HepG2 (cell line): Measurements from ENCODE around the gene ZNF644.

ENCODE experiments used
- CTCF ChIP-seq: sonication (generic); formaldehyde crosslinking; IDR thresholded peaks from 2 replicates; pipeline ENCODE4 v1.5.0; 2020; ENCODE audit warnings: mild to moderate bottlenecking, missing genetic modification reagents, moderate library complexity
- EHMT2 ChIP-seq: fragments of 200-600 bp; sonication (generic); IDR thresholded peaks from 2 replicates; pipeline ENCODE4 v1.7.0; 2017; ENCODE audit warnings: antibody characterized with exemption, low read depth, low read length, borderline replicate concordance
- FOSL2 ChIP-seq: sonication (generic); formaldehyde crosslinking; IDR thresholded peaks from 2 replicates; pipeline ENCODE4 v1.4.0; 2020; ENCODE audit warnings: missing genetic modification reagents
- NBN ChIP-seq: fragments of 450-650 bp; conservative IDR thresholded peaks from 2 replicates; pipeline ENCODE4 v1.6.1; 2017
- SMC3 ChIP-seq: IDR thresholded peaks from 2 replicates; pipeline ENCODE4 v1.6.1; 2011; ENCODE audit warnings: low read length, improper control_type of control experiment
- TCF7 ChIP-seq: sonication (generic); IDR thresholded peaks from 2 replicates; pipeline ENCODE4 v1.6.1; 2016; ENCODE audit warnings: antibody characterized with exemption, low read depth
- ZNF639 ChIP-seq: conservative IDR thresholded peaks from 2 replicates; pipeline ENCODE4 v1.6.1; 2018; ENCODE audit warnings: missing genetic modification reagents

- TF ChIP-seq ZNF639 (CRISPR knock-in tag) (no peak), NBN (no peak), SMC3 (no peak), CTCF (no peak), FOSL2 (no peak), EHMT2 (no peak), TCF7 (no peak)
These were observed 32.5 kb downstream of the ZNF644 start for GRCh38 chr1:90989302-90989701.
